Spleen (tissue), 7 donors: ENCODE data around the gene DDX41.

Experiments used
- CTCF ChIP-seq, 11 experiments: fragments of 200-600 bp in 7 of 11; fragments of 450-650 bp in 4 of 11; sonication (generic) in 4 of 11; IDR thresholded peaks in 8 of 11; conservative IDR thresholded peaks in 3 of 11; 1 replicate in 7 of 11; 2 replicates in 4 of 11; pipeline versions ENCODE4 v1.4.0 to v1.8.0; 2016 to 2021; ENCODE audit warnings: antibody characterized with exemption in 11 of 11, inconsistent platforms in 4 of 11, mild to moderate bottlenecking in 1 of 11
- POLR2A ChIP-seq, 3 donors: fragments of 450-650 bp; IDR thresholded peaks; one replicate each; pipeline ENCODE4 v1.5.1; 2017; ENCODE audit warnings: antibody characterized with exemption in 3 of 3, mild to moderate bottlenecking in 1 of 3
- donor health status: DM: no; HTN: no; CAD: no; lungs with moderate emphysema.
- donor health status: DM: no; HTN: no; CAD: no.
- donor health status: DM: no; HTN: no; CAD: no.

- TF ChIP-seq CTCF (IDR thresholded peaks at IDR 0.05 in 8 of 11, conservative IDR thresholded peaks at IDR 0.05 in 3 of 11) (no peak), POLR2A (IDR thresholded peaks at IDR 0.05) (no peak)
These were observed 36.2 kb upstream of the DDX41 start for GRCh38 chr5:177552839-177553455.
